ENCODE data around the gene RAVER2.

Gene RAVER2

GRCh38 chr1:64881281-64881680 is 136.4 kb downstream of the RAVER2 start:
- DNase-seq: no peak
